Vagina (tissue), 2 donors: Measurements from ENCODE around the gene TMEM129. TPM values are rescaled to one million over a fixed set of nuclear protein-coding genes. Genes with fewer than 3 reads are reported as not detected.

Experiments
- DNase-seq, 2 donors: peaks; one replicate each; pipeline ENCODE4 v3.0.0-alpha.2; 2017; ENCODE audit errors: extremely low spot score in 2 of 2
- H3K27ac ChIP-seq: fragments of 200-600 bp; sonication (generic); one replicate; pipeline ENCODE4 v1.5.1; 2019
- H3K27me3 ChIP-seq: fragments of 200-600 bp; sonication (generic); one replicate; pipeline ENCODE4 v1.5.1; 2019
- H3K36me3 ChIP-seq, 2 donors: fragments of 200-600 bp; sonication (generic); one replicate each; pipeline ENCODE4 v1.5.1; 2017 to 2019
- H3K4me1 ChIP-seq: fragments of 200-600 bp; sonication (generic); one replicate; pipeline ENCODE4 v1.5.1; 2019
- H3K4me3 ChIP-seq, 2 donors: fragments of 200-600 bp; sonication (generic); 1 replicate in 1 of 2; 2 replicates in 1 of 2; pipeline ENCODE4 v1.5.1; 2016 to 2019
- H3K9me3 ChIP-seq: fragments of 200-600 bp; sonication (generic); one replicate; pipeline ENCODE4 v1.5.1; 2019
- CTCF ChIP-seq, 3 experiments: fragments of 450-650 bp in 2 of 3; fragments of 200-600 bp in 1 of 3; sonication (generic) in 1 of 3; IDR thresholded peaks; one replicate each; pipeline ENCODE4 v1.5.1; 2017 to 2019; ENCODE audit warnings: antibody characterized with exemption in 3 of 3, mild to moderate bottlenecking in 2 of 3, moderate library complexity in 2 of 3
- POLR2A ChIP-seq, 2 donors: fragments of 450-650 bp; IDR thresholded peaks; one replicate each; pipeline ENCODE4 v1.6.1; 2017; ENCODE audit warnings: antibody characterized with exemption in 2 of 2, mild to moderate bottlenecking in 2 of 2, moderate library complexity in 2 of 2
- POLR2AphosphoS5 ChIP-seq, 2 donors: sonication (generic); formaldehyde crosslinking; IDR thresholded peaks; one replicate each; pipeline ENCODE4 v1.9.0; 2017; ENCODE audit warnings: antibody characterized with exemption in 2 of 2, mild to moderate bottlenecking in 2 of 2, low read depth in 1 of 2; ENCODE audit not compliant: insufficient read depth in 1 of 2
- intact Hi-C: fragments of 100-400 bp; cut with DNase I; formaldehyde crosslinking; loops from one replicate; pipeline ENCODE4 v1.15.1; 2023
- total RNA-seq: library from RNA; depleted of rRNA; stranded (reverse); fragments of >200 nt; gene quantifications from one replicate; pipeline ENCODE4 v1.2.3, GENCODE V29; 2016

TMEM129 gene, protein sequence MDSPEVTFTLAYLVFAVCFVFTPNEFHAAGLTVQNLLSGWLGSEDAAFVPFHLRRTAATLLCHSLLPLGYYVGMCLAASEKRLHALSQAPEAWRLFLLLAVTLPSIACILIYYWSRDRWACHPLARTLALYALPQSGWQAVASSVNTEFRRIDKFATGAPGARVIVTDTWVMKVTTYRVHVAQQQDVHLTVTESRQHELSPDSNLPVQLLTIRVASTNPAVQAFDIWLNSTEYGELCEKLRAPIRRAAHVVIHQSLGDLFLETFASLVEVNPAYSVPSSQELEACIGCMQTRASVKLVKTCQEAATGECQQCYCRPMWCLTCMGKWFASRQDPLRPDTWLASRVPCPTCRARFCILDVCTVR
- total RNA-seq = 50.6 TPM

DNA sequence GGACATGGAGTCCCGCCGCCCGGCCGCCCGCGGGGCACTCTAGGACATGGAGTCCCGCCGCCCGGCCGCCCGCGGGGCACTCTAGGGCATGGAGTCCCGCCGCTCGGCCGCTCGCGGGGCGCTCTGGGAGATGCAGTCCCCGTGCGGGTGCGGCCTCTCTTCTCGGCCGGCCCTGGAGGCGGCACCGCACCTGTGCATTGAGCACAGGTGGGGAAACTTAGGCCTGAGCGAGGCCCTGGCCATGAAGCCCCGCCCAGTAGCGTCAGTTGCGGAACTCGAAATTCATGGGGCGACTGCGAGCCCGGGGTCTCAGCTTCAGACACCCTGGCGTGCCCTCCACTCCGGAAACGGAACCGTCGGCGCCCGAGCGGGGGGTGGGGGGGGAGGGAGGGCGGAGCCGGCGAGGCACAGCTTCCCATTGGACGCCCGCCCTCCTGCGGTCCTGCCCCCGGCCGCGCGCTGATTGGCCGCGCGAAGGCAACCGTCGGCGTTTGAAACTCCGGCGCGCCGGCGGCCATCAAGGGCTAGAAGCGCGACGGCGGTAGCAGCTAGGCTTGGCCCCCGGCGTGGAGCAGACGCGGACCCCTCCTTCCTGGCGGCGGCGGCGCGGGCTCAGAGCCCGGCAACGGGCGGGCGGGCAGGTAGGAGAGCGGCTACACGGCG lies at the start of gene TMEM129, which contains the start of gene TACC3:
Gene TMEM129 (minus strand): TSS at position 321 of the 663 bp plus-strand sequence. CDS start 486 bp downstream, outside the sequence.
Gene TACC3 (plus strand): TSS at position 519 of the 663 bp plus-strand sequence. CDS start 1,901 bp downstream, outside the sequence.
- peaks cover 0 to 12% of the 10 kb centered on the region in 2 donors for H3K36me3 ChIP-seq
- no peak for TF ChIP-seq CTCF (IDR thresholded peaks at IDR 0.05)
- peak in 1 of 2 donors; percentile 52 for TF ChIP-seq POLR2A (IDR thresholded peaks at IDR 0.05)
- TF ChIP-seq POLR2AphosphoS5 (IDR thresholded peaks at IDR 0.05; ENCODE audit: insufficient read depth in 1 of 2, low read depth in 1 of 2) = peak; percentile 54 to 66
- no peaks in the 10 kb centered on the region for H3K27me3 ChIP-seq
- peaks cover 33% of the 10 kb centered on the region for H3K4me1 ChIP-seq
- intact Hi-C loops = no loop called here
- H3K27ac ChIP-seq = peak within 1 kb of the TSS; percentile 79
- peak in 1 of 2 donors; percentile 98 for DNase-seq
- peak within 1 kb of the TSS; percentile 54 to 60 for H3K4me3 ChIP-seq
- no peaks in the 10 kb centered on the region for H3K9me3 ChIP-seq

DNA sequence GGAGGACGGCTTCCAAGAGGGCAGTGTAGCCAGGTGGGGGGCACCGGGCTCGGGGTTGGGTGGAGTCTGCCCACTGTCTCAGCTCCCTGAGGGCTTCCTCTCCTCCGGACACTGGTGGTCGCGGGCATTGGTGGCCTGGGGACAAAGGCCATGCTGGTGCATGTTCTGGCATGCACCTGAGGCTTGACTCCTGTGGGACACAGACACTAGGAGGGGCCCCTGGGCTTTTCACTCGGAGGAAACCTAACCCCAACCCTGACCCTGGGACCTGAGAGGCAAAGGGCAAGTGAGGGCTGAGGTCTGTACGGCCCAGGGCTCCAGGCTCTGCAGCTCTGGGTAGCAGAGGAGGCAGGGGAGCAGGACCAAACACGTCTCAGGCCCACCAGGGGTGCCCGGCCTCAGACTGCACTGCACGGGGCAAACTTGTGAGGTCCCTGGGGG lies 49.7 kb upstream of the TMEM129 start:
- H3K4me3 ChIP-seq = no peak overlapping the region
- intact Hi-C loops = no loop called here
- H3K36me3 ChIP-seq = no peaks in the 10 kb centered on the region
- DNase-seq = no peak
- H3K27me3 ChIP-seq = no peaks in the 10 kb centered on the region
- no peak overlapping the region for H3K27ac ChIP-seq
- TF ChIP-seq POLR2A (IDR thresholded peaks at IDR 0.05) (no peak), CTCF (IDR thresholded peaks at IDR 0.05) (no peak), POLR2AphosphoS5 (IDR thresholded peaks at IDR 0.05; ENCODE audit: insufficient read depth in 1 of 2, low read depth in 1 of 2) (no peak)
- no peaks in the 10 kb centered on the region for H3K9me3 ChIP-seq
- peaks cover 57% of the 10 kb centered on the region for H3K4me1 ChIP-seq

GRCh38 chr4:1770245-1770644 lies 49.1 kb upstream of the TMEM129 start:
- no peak overlapping the region for H3K4me3 ChIP-seq
- TF ChIP-seq POLR2AphosphoS5 (IDR thresholded peaks at IDR 0.05; ENCODE audit: insufficient read depth in 1 of 2, low read depth in 1 of 2) = no peak
- TF ChIP-seq POLR2A (IDR thresholded peaks at IDR 0.05) = no peak
- no peak for TF ChIP-seq CTCF (IDR thresholded peaks at IDR 0.05)
- DNase-seq = no peak
- H3K27ac ChIP-seq = no peak overlapping the region
- no peaks in the 10 kb centered on the region for H3K27me3 ChIP-seq
- H3K9me3 ChIP-seq = no peaks in the 10 kb centered on the region
- H3K4me1 ChIP-seq = peaks cover 57% of the 10 kb centered on the region
- intact Hi-C loops = no loop called here
- H3K36me3 ChIP-seq = no peaks in the 10 kb centered on the region

DNA sequence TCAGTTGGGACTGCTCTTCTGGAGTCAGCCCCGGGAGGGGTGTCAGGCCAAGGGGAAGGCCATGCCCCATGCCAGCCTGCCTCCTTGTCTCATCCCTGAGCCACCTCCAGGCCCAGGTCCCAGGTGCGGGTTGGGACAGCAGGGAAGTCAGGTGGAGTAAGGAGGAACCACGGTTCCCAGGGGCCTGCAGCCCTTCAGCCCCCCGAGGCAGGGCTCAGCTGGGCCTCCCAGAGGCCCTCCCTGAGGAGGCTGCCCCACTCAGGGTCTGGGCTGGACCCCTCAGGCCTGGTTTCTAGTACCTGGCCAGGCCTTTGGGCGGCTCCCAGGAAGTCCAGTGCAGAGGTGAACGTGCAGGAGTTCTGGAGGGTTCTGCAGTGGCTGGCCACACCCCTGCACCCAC lies 48.6 kb upstream of the TMEM129 start:
- intact Hi-C loops = loop anchor here (10.0 kb wide), 1 partner anchor 135 kb away; no protein-coding TSS in a partner anchor
- Histone ChIP-seq H3K4me3 (no peak overlapping the region), H3K36me3 (no peaks in the 10 kb centered on the region), H3K27me3 (no peaks in the 10 kb centered on the region), H3K27ac (no peak overlapping the region), H3K4me1 (peaks cover 57% of the 10 kb centered on the region), H3K9me3 (no peaks in the 10 kb centered on the region)
- DNase-seq = no peak
- TF ChIP-seq POLR2AphosphoS5 (IDR thresholded peaks at IDR 0.05; ENCODE audit: insufficient read depth in 1 of 2, low read depth in 1 of 2) (no peak), POLR2A (IDR thresholded peaks at IDR 0.05) (no peak), CTCF (IDR thresholded peaks at IDR 0.05) (no peak)
